HG02870 (cell line): ENCODE results near the gene NLRP4.
"Not testable (repeated sequence)": the region's sequence is repeated elsewhere in the genome, so short reads cannot be mapped to it uniquely, and the experiment has no call there.

Source experiments
- ATAC-seq: cut with Tn5 transposase; IDR thresholded peaks from one replicate; pipeline ENCODE4 v1.9.1; 2021; ENCODE audit warnings: mild to moderate bottlenecking, moderate library complexity; ENCODE audit not compliant: unreplicated experiment

Gene NLRP4

GRCh38 chr19:55882626-55883025 lies 46.3 kb downstream of the NLRP4 start:
- ATAC-seq: no peak

- ATAC-seq: no peak
Observed at GRCh38 chr19:55898911-55899310, 62.6 kb downstream of the NLRP4 start.

GRCh38 chr19:55901369-55902079 lies 65.2 kb downstream of the NLRP4 start:
- ATAC-seq: no peak

- ATAC-seq: no peak
Observed at GRCh38 chr19:55902080-55902751, 65.9 kb downstream of the NLRP4 start.

GRCh38 chr19:55907286-55907685 lies 70.9 kb downstream of the NLRP4 start:
- ATAC-seq: no peak

GRCh38 chr19:55907746-55908145 lies 71.4 kb downstream of the NLRP4 start:
- no peak for ATAC-seq

- ATAC-seq: no peak
Observed at GRCh38 chr19:55909801-55910200, 73.5 kb downstream of the NLRP4 start.

GRCh38 chr19:55912916-55913315 lies 76.6 kb downstream of the NLRP4 start:
- ATAC-seq: no peak

GRCh38 chr19:55913643-55914268 lies 77.4 kb downstream of the NLRP4 start:
- ATAC-seq: no peak

- no peak for ATAC-seq
Observed at GRCh38 chr19:55923556-55923955, 87.2 kb downstream of the NLRP4 start.

GRCh38 chr19:55927991-55928390 lies 91.7 kb downstream of the NLRP4 start:
- ATAC-seq: no peak

GRCh38 chr19:55929258-55929657 lies 92.9 kb downstream of the NLRP4 start:
- not testable (repeated sequence) for ATAC-seq

- ATAC-seq: no peak
Observed at GRCh38 chr19:55930996-55931515, 94.7 kb downstream of the NLRP4 start.
